Peyer's patch (tissue), 4 donors: ENCODE measurements around the gene SPON2.

Experiments
- POLR2A ChIP-seq, 2 donors: fragments of 450-650 bp; IDR thresholded peaks; one replicate each; pipeline ENCODE4 v1.5.1; 2017; ENCODE audit warnings: antibody characterized with exemption in 2 of 2, mild to moderate bottlenecking in 2 of 2, moderate library complexity in 2 of 2
- TF ChIP-seq, protein P1 (sequence below), 6 experiments: fragments of 450-650 bp in 4 of 6; fragments of 200-600 bp in 2 of 6; sonication (generic) in 1 of 6; IDR thresholded peaks; one replicate each; pipeline ENCODE4 v1.5.1; 2017 to 2019; ENCODE audit warnings: antibody characterized with exemption in 6 of 6, mild to moderate bottlenecking in 3 of 6, moderate library complexity in 1 of 6

DNA sequence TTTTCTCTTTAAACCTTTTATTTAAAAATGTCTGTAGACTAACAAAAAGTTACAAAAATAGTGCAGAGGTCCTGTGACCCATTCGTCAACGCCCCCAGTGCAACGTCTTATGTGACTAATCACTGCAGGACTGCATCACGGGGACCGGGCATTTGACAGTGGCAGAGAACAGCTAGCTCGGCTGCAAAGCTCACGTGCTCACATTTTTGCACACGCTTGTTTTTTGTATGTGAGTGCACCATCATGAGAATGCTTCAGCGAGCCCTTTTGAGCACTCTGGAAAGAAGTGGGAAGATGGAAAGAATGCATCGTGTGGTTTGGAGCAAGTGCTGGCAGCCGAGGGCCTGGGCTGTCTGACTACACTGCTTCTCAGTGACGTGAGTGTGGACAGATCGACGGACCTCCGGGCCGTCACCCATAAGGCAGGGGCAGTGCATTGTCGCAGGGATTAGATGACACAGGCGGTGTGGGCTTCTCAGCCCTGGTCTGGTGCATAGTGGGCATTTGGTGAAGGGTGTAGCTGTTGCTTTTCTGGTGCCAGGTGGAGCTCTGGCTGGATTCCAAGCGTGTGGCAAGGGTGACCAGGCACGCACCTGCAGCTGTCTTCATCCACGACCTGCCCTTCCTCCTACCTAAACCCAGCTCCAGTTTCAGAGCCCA, 17.7 kb downstream of the SPON2 start:
- TF ChIP-seq, protein P1, sequence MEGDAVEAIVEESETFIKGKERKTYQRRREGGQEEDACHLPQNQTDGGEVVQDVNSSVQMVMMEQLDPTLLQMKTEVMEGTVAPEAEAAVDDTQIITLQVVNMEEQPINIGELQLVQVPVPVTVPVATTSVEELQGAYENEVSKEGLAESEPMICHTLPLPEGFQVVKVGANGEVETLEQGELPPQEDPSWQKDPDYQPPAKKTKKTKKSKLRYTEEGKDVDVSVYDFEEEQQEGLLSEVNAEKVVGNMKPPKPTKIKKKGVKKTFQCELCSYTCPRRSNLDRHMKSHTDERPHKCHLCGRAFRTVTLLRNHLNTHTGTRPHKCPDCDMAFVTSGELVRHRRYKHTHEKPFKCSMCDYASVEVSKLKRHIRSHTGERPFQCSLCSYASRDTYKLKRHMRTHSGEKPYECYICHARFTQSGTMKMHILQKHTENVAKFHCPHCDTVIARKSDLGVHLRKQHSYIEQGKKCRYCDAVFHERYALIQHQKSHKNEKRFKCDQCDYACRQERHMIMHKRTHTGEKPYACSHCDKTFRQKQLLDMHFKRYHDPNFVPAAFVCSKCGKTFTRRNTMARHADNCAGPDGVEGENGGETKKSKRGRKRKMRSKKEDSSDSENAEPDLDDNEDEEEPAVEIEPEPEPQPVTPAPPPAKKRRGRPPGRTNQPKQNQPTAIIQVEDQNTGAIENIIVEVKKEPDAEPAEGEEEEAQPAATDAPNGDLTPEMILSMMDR (IDR thresholded peaks at IDR 0.05): no peak
- no peak for TF ChIP-seq POLR2A (IDR thresholded peaks at IDR 0.05)
